ENCODE measurements around the gene ADORA2B.

The ADORA2B gene

GRCh38 chr17:15970500-15970899 is 25.6 kb downstream of the ADORA2B start (continued):
- TF ChIP-seq CSRNP3 (CRISPR knock-in tag; IDR thresholded peaks at IDR 0.05) (no peak), ESRRG (CRISPR knock-in tag; IDR thresholded peaks at IDR 0.05) (no peak), BACH2 (CRISPR knock-in tag; IDR thresholded peaks at IDR 0.05; ENCODE audit: borderline replicate concordance) (no peak), PPARA (CRISPR knock-in tag; IDR thresholded peaks at IDR 0.05; ENCODE audit: borderline replicate concordance) (no peak)

GRCh38 chr17:15971098-15971678 is 26.3 kb downstream of the ADORA2B start:
- TF ChIP-seq ZFP30 (CRISPR knock-in tag; IDR thresholded peaks at IDR 0.05) (no peak), TSHZ2 (CRISPR knock-in tag; IDR thresholded peaks at IDR 0.05) (no peak), ISL1 (CRISPR knock-in tag; IDR thresholded peaks at IDR 0.05) (no peak), ZNF70 (CRISPR knock-in tag; IDR thresholded peaks at IDR 0.05) (no peak), POU6F1 (CRISPR knock-in tag; IDR thresholded peaks at IDR 0.05; ENCODE audit: borderline replicate concordance, low read depth) (no peak)
- ATAC-seq: no peak

GRCh38 chr17:15971882-15972281 is 27.0 kb downstream of the ADORA2B start:
- no peak for ATAC-seq
- no peak for TF ChIP-seq ZNF8 (CRISPR knock-in tag; IDR thresholded peaks at IDR 0.05)
- no peak for TF ChIP-seq CSRNP3 (CRISPR knock-in tag; IDR thresholded peaks at IDR 0.05)
- TF ChIP-seq ESRRG (CRISPR knock-in tag; IDR thresholded peaks at IDR 0.05): no peak
- TF ChIP-seq TOX (CRISPR knock-in tag; IDR thresholded peaks at IDR 0.05; ENCODE audit: borderline replicate concordance): no peak
- no peak for TF ChIP-seq GLIS3 (CRISPR knock-in tag; IDR thresholded peaks at IDR 0.05)
- no peak for TF ChIP-seq CSDC2 (CRISPR knock-in tag; IDR thresholded peaks at IDR 0.05)
- TF ChIP-seq OSR1 (CRISPR knock-in tag; IDR thresholded peaks at IDR 0.05): no peak
- TF ChIP-seq BACH2 (CRISPR knock-in tag; IDR thresholded peaks at IDR 0.05; ENCODE audit: borderline replicate concordance): no peak
- no peak for TF ChIP-seq SNAI2 (CRISPR knock-in tag; IDR thresholded peaks at IDR 0.05)

- ATAC-seq: no peak
- no peak for TF ChIP-seq ZC3H10 (CRISPR knock-in tag; IDR thresholded peaks at IDR 0.05)
- no peak for TF ChIP-seq CREB5 (CRISPR knock-in tag; IDR thresholded peaks at IDR 0.05; ENCODE audit: low read depth)
- TF ChIP-seq TCF4 (CRISPR knock-in tag; IDR thresholded peaks at IDR 0.05; ENCODE audit: borderline replicate concordance): no peak
- no peak for TF ChIP-seq ZNF565 (CRISPR knock-in tag; conservative IDR thresholded peaks at IDR 0.05; ENCODE audit: low read depth)
- TF ChIP-seq OSR1 (CRISPR knock-in tag; IDR thresholded peaks at IDR 0.05): no peak
These were observed 27.6 kb downstream of the ADORA2B start for GRCh38 chr17:15972497-15972951.
